Pulmonary artery endothelial cell (primary cell): ENCODE results near the gene PLB1. TPM values are rescaled to one million over a fixed set of nuclear protein-coding genes. Genes with fewer than 3 reads are reported as not detected.

Experiments used
- DNase-seq: peaks from one replicate; pipeline ENCODE4 v3.0.0-alpha.2; 2011; ENCODE audit warnings: low read depth, low spot score
- total RNA-seq: library from RNA; depleted of rRNA; stranded (reverse); fragments of >200 nt; gene quantifications from 2 replicates; pipeline ENCODE4 v1.2.3, GENCODE V29; 2014

PLB1 gene
- total RNA-seq, 1 donor from 2014 or later: 0.46 TPM

- no peak for DNase-seq
Observed at GRCh38 chr2:28683100-28683706, 187.3 kb downstream of the PLB1 start.

GRCh38 chr2:28684142-28684858 lies 188.4 kb downstream of the PLB1 start:
- DNase-seq: no peak

GRCh38 chr2:28687171-28687570 lies 191.3 kb downstream of the PLB1 start:
- DNase-seq: no peak

GRCh38 chr2:28687640-28688385 lies 192.0 kb downstream of the PLB1 start:
- DNase-seq: no peak

- DNase-seq: no peak
Observed at GRCh38 chr2:28688818-28689217, 193.0 kb downstream of the PLB1 start.

GRCh38 chr2:28689771-28690170 lies 193.9 kb downstream of the PLB1 start:
- no peak for DNase-seq

GRCh38 chr2:28692411-28692810 lies 196.6 kb downstream of the PLB1 start:
- no peak for DNase-seq

- no peak for DNase-seq
Observed at GRCh38 chr2:28693223-28693622, 197.4 kb downstream of the PLB1 start.

Other genes with a start within 250 kb of the PLB1 start
- gene FOSL2, start 103.2 kb upstream of the PLB1 start, total RNA-seq: 36.3 and 66.0 TPM in 2 replicates